Hepatocyte (in vitro differentiated cells): ENCODE data around the gene ACSL5.

Experiments
- EZH2 ChIP-seq: fragments of 200-600 bp; sonication (generic); IDR thresholded peaks from 2 replicates; pipeline ENCODE4 v1.6.1; 2016; ENCODE audit warnings: antibody characterized with exemption, mild to moderate bottlenecking, borderline replicate concordance
- EZH2phosphoT487 ChIP-seq: fragments of 200-600 bp; sonication (generic); IDR thresholded peaks from one replicate; pipeline ENCODE4 v1.6.1; 2018; ENCODE audit warnings: antibody characterized with exemption, mild to moderate bottlenecking, low read depth, moderate library complexity; ENCODE audit not compliant: unreplicated experiment, severe bottlenecking
- TF ChIP-seq, protein P1 (sequence below): fragments of 200-600 bp; sonication (generic); IDR thresholded peaks from 2 replicates; pipeline ENCODE4 v1.5.1; 2016; ENCODE audit warnings: antibody characterized with exemption, mild to moderate bottlenecking; ENCODE audit not compliant: poor library complexity

DNA sequence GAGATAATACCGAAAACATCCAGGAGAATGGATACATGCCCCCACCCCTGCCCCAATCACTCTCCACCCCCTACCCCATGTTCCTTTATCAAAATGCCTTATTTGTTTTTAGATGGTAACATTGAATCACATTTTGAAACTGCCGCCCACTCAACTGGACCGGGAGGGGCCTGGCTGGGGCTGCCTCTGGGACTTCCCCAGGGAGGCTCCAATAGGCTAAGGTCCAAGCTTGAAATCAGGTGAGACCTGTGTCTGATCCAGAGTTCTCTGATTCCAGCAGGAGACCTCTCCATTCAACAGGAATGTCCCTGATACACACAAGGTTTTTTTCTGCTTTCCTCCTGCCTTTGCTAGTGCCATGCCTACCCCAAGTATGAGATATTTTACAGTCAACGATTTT is 43.8 kb upstream of the ACSL5 start:
- no peak for TF ChIP-seq EZH2
- TF ChIP-seq, protein P1, sequence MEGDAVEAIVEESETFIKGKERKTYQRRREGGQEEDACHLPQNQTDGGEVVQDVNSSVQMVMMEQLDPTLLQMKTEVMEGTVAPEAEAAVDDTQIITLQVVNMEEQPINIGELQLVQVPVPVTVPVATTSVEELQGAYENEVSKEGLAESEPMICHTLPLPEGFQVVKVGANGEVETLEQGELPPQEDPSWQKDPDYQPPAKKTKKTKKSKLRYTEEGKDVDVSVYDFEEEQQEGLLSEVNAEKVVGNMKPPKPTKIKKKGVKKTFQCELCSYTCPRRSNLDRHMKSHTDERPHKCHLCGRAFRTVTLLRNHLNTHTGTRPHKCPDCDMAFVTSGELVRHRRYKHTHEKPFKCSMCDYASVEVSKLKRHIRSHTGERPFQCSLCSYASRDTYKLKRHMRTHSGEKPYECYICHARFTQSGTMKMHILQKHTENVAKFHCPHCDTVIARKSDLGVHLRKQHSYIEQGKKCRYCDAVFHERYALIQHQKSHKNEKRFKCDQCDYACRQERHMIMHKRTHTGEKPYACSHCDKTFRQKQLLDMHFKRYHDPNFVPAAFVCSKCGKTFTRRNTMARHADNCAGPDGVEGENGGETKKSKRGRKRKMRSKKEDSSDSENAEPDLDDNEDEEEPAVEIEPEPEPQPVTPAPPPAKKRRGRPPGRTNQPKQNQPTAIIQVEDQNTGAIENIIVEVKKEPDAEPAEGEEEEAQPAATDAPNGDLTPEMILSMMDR, result no peak
- no peak for TF ChIP-seq EZH2phosphoT487
